Trophoblast cell (in vitro differentiated cells and primary cell): ENCODE measurements around the gene ZNF14.
A peak's percentile ranks its signal among the peaks of the same experiment; 100 is the strongest.

Experiments used
- DNase-seq, 2 donors: peaks; one replicate each; pipeline ENCODE4 v3.0.0-alpha.2; 2016
- H2AFZ ChIP-seq: 2 replicates; pipeline ENCODE4 v1.6.1; 2013; ENCODE audit warnings: low read length, moderate library complexity, mild to moderate bottlenecking; ENCODE audit not compliant: insufficient read depth, poor library complexity
- H2AK5ac ChIP-seq: 2 replicates; pipeline ENCODE4 v1.6.1; 2013; ENCODE audit warnings: mild to moderate bottlenecking, low read length
- H2BK120ac ChIP-seq: 2 replicates; pipeline ENCODE4 v1.6.1; 2013; ENCODE audit warnings: low read length, mild to moderate bottlenecking, moderate library complexity; ENCODE audit not compliant: insufficient read depth, poor library complexity
- H2BK12ac ChIP-seq: 2 replicates; pipeline ENCODE4 v1.6.1; 2013; ENCODE audit warnings: mild to moderate bottlenecking, low read length, moderate library complexity
- H2BK5ac ChIP-seq: 2 replicates; pipeline ENCODE4 v1.6.1; 2013; ENCODE audit warnings: low read length, low read depth, moderate library complexity, mild to moderate bottlenecking; ENCODE audit not compliant: poor library complexity
- H3K14ac ChIP-seq: 2 replicates; pipeline ENCODE4 v1.6.1; 2013; ENCODE audit warnings: mild to moderate bottlenecking, low read length
- H3K18ac ChIP-seq: 2 replicates; pipeline ENCODE4 v1.6.1; 2013; ENCODE audit warnings: mild to moderate bottlenecking, low read length
- H3K23ac ChIP-seq: 2 replicates; pipeline ENCODE4 v1.6.1; 2013; ENCODE audit warnings: low read length
- H3K27ac ChIP-seq: 2 replicates; pipeline ENCODE4 v1.5.1; 2013; ENCODE audit warnings: low read depth, mild to moderate bottlenecking, inconsistent platforms, low read length, moderate library complexity
- H3K27me3 ChIP-seq: 2 replicates; pipeline ENCODE4 v1.6.1; 2013; ENCODE audit warnings: inconsistent platforms, mild to moderate bottlenecking, low read length, moderate library complexity; ENCODE audit not compliant: insufficient read depth
- H3K36me3 ChIP-seq, 2 experiments: 1 replicate in 1 of 2; 2 replicates in 1 of 2; pipeline ENCODE4 v1.6.1; 2013; ENCODE audit warnings: low read length in 2 of 2, mild to moderate bottlenecking in 2 of 2, moderate library complexity in 1 of 2; ENCODE audit not compliant: insufficient read depth in 2 of 2, control insufficient read depth in 1 of 2
- H3K4ac ChIP-seq: 2 replicates; pipeline ENCODE4 v1.6.1; 2013; ENCODE audit warnings: low read depth, mild to moderate bottlenecking, low read length, moderate library complexity
- H3K4me1 ChIP-seq, 2 experiments: 1 replicate in 1 of 2; 2 replicates in 1 of 2; pipeline ENCODE4 v1.6.1; 2013; ENCODE audit warnings: low read length in 2 of 2, mild to moderate bottlenecking in 2 of 2, moderate library complexity in 1 of 2; ENCODE audit not compliant: insufficient read depth in 2 of 2, control insufficient read depth in 1 of 2
- H3K4me2 ChIP-seq: 2 replicates; pipeline ENCODE4 v1.6.1; 2013; ENCODE audit warnings: inconsistent platforms, mild to moderate bottlenecking, low read length, moderate library complexity
- H3K4me3 ChIP-seq: 2 replicates; pipeline ENCODE4 v1.5.1; 2013; ENCODE audit warnings: mild to moderate bottlenecking, low read depth, low read length, inconsistent platforms
- H3K79me1 ChIP-seq: one replicate; pipeline ENCODE4 v1.6.1; 2013; ENCODE audit warnings: low read length
- H3K79me2 ChIP-seq: 2 replicates; pipeline ENCODE4 v1.6.1; 2013; ENCODE audit warnings: low read length, mild to moderate bottlenecking; ENCODE audit not compliant: control insufficient read depth, insufficient read depth, poor library complexity
- H3K9ac ChIP-seq: 2 replicates; pipeline ENCODE4 v1.6.1; 2013; ENCODE audit warnings: mild to moderate bottlenecking, low read length
- H3K9me3 ChIP-seq: 2 replicates; pipeline ENCODE4 v1.6.1; 2013; ENCODE audit warnings: low read depth, mild to moderate bottlenecking, control low read depth, inconsistent platforms, low read length; ENCODE audit not compliant: insufficient read depth
- H4K12ac ChIP-seq: 2 replicates; pipeline ENCODE4 v1.6.1; 2013; ENCODE audit warnings: low read depth, mild to moderate bottlenecking, low read length, moderate library complexity
- H4K8ac ChIP-seq: 2 replicates; pipeline ENCODE4 v1.6.1; 2013; ENCODE audit warnings: low read depth, mild to moderate bottlenecking, low read length, moderate library complexity
- H4K91ac ChIP-seq: one replicate; pipeline ENCODE4 v1.6.1; 2013; ENCODE audit warnings: low read depth, mild to moderate bottlenecking, low read length, moderate library complexity
- WGBS: extraction: QIAGEN DNeasy Blood & Tissue Kit; methylation state at CpG from one replicate; pipeline ENCODE4 v1.1.7; 2013; ENCODE audit warnings: missing lambda C conversion rate; ENCODE audit not compliant: insufficient read length, insufficient coverage; ENCODE audit errors: extremely low coverage; 5-methylcytosine and 5-hydroxymethylcytosine counted together

Gene ZNF14

DNA sequence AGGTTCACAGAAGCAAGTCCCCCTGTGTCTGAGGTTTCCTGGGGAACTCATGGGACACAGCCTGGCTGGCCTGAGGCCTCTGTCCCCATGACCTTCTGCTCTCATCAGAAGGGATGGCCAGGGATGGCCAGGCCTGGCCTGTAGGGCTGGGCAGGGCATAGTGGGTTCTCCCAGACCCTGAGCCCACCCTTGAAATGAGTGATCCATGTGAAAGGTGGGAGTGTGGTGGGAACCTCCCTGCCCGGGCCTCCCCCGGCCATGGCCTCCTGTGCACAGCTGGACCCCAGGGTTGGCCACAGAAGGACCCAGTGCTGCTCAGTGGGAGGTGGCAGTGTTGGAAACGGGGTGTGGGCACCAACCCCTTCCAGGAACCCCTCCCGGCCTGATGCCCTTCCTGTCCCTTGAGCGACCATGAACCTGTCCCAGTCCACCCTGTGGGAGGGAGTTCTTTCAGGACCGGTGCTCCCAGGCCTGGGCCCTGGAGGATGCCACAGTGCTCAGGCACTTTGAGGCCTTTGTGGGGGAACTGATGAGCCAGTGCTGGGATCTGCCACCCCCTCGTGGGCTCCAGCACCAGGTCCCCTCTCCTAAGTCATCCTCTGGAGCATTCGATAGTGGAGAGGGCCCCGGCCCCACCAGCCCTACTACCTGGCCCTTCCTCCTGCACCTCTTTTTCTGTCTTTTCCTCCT, 15.5 kb upstream of the ZNF14 start:
- H2AFZ ChIP-seq, result no peak overlapping the region
- H3K79me2 ChIP-seq, result no peaks in the 10 kb centered on the region
- H4K91ac ChIP-seq, result no peak overlapping the region
- H3K27me3 ChIP-seq, result no peaks in the 10 kb centered on the region
- H2BK5ac ChIP-seq, result no peak overlapping the region
- H3K4me3 ChIP-seq, result no peak overlapping the region
- no peaks in the 10 kb centered on the region for H3K79me1 ChIP-seq
- H3K4ac ChIP-seq, result no peak overlapping the region
- H2AK5ac ChIP-seq, result no peak overlapping the region
- no CpG with 5 or more reads among the region's 9 CpGs for WGBS
- no peak overlapping the region for H3K27ac ChIP-seq
- no peak for DNase-seq
- H3K9ac ChIP-seq, result no peak overlapping the region
- no peak overlapping the region for H3K18ac ChIP-seq
- H2BK120ac ChIP-seq, result no peak overlapping the region
- peaks cover 69% of the 10 kb centered on the region for H3K9me3 ChIP-seq
- no peak overlapping the region for H4K8ac ChIP-seq
- no peak overlapping the region for H2BK12ac ChIP-seq
- H3K36me3 ChIP-seq, result no peaks in the 10 kb centered on the region
- no peak overlapping the region for H3K23ac ChIP-seq
- no peaks in the 10 kb centered on the region for H3K4me1 ChIP-seq
- H3K4me2 ChIP-seq, result no peak overlapping the region
- no peak overlapping the region for H4K12ac ChIP-seq
- no peak overlapping the region for H3K14ac ChIP-seq

DNA sequence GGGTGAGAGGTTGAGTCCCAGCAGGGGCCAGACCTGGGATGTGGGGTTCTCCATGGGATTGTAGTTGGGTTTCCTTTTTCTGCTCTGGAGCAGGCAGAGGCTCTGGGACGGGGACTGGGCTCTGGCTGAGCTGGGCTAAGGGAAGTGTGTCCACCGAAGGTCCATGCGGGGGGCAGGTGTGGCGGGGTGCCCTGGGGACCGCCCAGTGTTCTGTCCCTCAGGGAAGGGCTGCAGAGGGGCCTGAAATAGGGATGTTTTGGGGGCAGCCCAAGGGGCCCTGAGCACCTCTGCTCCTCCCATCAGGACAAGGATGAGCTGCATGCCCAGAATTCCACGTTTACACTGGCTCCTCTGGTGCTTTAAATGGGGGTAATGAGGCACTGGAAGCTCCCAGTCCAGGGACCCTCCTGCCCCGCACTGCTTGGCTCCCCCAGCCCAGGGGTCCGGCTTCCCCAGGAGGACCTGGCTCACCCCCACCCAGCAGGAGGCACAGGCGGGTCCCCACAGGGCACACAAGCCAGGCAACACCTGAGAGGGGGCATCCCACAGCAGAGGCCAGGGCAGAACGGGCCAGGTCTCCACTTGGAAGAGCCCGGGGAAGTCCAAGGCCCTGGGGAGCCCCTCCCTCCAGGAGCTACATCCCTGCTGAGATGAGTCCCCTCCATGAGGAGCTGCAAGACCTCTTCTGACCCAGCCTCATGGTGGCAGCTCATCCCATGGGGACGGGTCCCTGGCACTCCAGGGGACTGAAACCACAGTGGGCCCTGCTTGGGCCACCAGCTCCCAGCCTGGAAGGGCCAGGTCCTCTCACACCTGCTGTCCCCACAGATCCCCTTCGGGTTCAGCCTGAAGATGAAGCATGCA, 14.7 kb upstream of the ZNF14 start:
- Histone ChIP-seq H3K14ac (no peak overlapping the region), H2AK5ac (no peak overlapping the region), H3K4me3 (no peak overlapping the region), H3K4ac (no peak overlapping the region), H2BK5ac (no peak overlapping the region), H3K18ac (no peak overlapping the region), H3K9ac (no peak overlapping the region), H3K27ac (no peak overlapping the region), H3K79me1 (no peaks in the 10 kb centered on the region), H2BK12ac (no peak overlapping the region), H3K79me2 (no peaks in the 10 kb centered on the region), H3K27me3 (no peaks in the 10 kb centered on the region), H3K4me2 (no peak overlapping the region), H2BK120ac (no peak overlapping the region), H4K12ac (no peak overlapping the region), H4K8ac (no peak overlapping the region), H3K23ac (no peak overlapping the region), H3K36me3 (no peaks in the 10 kb centered on the region), H3K4me1 (no peaks in the 10 kb centered on the region), H2AFZ (no peak overlapping the region), H3K9me3 (peaks cover 65% of the 10 kb centered on the region), H4K91ac (no peak overlapping the region)
- no peak for DNase-seq
- WGBS, result no CpG with 5 or more reads among the region's 13 CpGs

DNA sequence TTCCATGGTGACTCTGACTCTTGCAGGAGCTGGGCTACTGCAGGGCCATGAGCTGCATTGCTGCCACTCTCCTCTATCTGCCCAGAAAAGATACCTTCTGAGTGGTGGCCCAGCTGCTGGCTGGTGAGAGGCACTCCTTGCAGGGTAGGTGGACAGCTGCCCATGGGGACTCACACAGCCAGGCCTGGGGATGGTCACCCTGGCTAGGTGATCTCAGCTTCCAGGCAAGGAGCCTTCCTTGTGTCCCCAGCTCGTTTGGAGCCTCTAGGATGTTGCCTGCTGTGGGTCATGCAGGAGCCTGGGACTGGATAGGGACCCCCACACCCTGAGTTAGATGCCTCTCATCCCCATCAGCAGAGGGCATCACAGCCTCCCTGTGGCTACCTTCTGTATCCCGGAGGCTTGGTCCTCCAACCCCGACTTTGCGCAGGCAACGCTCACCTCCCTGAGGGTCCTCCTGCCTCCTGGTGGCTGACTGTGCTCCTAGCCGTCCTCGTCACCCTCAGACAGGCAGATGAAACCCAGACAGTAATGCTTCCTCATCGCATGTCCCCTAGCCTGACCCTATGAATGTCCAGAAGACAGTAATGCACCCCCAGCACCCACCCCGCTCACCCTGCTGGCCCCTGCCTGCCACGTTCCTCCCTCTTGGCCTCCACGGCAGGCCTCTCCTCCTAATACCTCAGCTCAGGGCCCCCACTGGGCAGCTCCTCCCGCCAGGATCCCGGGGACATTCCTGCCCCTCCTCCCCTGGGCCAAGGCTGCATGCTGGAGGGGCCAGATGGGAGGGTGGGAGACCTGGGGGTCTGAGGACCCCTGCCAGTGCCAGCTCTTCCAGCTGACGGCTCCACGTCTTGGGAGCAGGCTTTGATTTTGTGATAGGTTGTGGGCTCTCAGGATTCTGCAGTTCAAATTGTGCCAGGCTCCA, 13.6 kb upstream of the ZNF14 start:
- Histone ChIP-seq H4K12ac (no peak overlapping the region), H3K79me2 (no peaks in the 10 kb centered on the region), H3K4me3 (no peak overlapping the region), H3K4ac (no peak overlapping the region), H2AK5ac (no peak overlapping the region), H2BK120ac (no peak overlapping the region), H3K9me3 (peaks cover 64% of the 10 kb centered on the region), H2BK12ac (no peak overlapping the region), H3K27ac (no peak overlapping the region), H3K18ac (no peak overlapping the region), H3K4me2 (no peak overlapping the region), H4K8ac (no peak overlapping the region), H3K14ac (no peak overlapping the region), H2BK5ac (no peak overlapping the region), H3K23ac (no peak overlapping the region), H4K91ac (no peak overlapping the region), H2AFZ (no peak overlapping the region), H3K27me3 (no peaks in the 10 kb centered on the region), H3K79me1 (no peaks in the 10 kb centered on the region), H3K36me3 (no peaks in the 10 kb centered on the region), H3K9ac (no peak overlapping the region), H3K4me1 (no peaks in the 10 kb centered on the region)
- no CpG with 5 or more reads among the region's 15 CpGs for WGBS
- DNase-seq, result peak in 1 of 2 donors; percentile 8

DNA sequence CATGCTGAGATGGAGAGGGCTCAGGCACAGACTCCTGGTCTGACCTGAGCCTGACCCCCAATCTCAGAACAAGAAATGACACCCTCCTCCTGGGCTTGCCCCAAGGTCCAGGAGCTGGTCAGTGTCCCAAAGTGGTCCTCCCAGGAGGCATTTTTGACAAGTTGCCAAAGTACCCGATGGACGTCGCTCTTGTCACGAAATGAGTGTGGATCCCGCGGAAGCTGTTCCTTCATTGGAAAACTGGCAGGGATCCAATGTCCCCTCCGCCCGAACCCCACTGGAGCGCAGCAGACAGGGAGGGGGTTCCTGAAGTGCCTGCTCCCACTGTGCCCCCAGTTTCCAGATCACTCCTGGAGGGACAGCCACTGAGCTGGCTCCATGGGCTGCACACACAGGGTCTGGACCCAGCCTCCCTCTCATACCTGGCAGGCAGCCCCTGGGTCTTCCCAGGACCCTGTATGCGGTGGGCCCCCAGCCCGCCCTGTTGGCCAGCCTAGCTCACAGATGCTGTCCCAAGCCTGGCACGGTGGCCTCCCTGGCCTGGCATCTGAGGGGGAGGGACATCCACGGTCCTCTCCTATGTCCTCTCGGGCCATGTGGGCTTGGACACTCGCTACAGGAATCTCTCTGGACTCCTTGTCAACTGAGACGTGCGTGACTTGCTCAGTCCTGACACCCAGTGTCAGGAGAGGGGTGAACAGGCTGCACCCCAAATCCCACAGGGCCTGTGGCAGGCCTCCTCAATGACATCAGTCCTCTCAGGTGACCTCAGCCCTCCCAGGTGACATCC, 12.8 kb upstream of the ZNF14 start:
- H3K79me1 ChIP-seq, result no peaks in the 10 kb centered on the region
- no peak for DNase-seq
- no peak overlapping the region for H2BK120ac ChIP-seq
- H4K8ac ChIP-seq, result no peak overlapping the region
- H3K4me2 ChIP-seq, result no peak overlapping the region
- H3K4ac ChIP-seq, result no peak overlapping the region
- no peak overlapping the region for H3K27ac ChIP-seq
- H3K9me3 ChIP-seq, result peaks cover 55% of the 10 kb centered on the region
- H3K14ac ChIP-seq, result no peak overlapping the region
- no peaks in the 10 kb centered on the region for H3K79me2 ChIP-seq
- no peak overlapping the region for H2BK5ac ChIP-seq
- H3K9ac ChIP-seq, result no peak overlapping the region
- H2BK12ac ChIP-seq, result no peak overlapping the region
- no CpG with 5 or more reads among the region's 17 CpGs for WGBS
- no peak overlapping the region for H4K12ac ChIP-seq
- no peak overlapping the region for H3K4me3 ChIP-seq
- no peak overlapping the region for H2AFZ ChIP-seq
- H2AK5ac ChIP-seq, result no peak overlapping the region
- no peak overlapping the region for H4K91ac ChIP-seq
- no peaks in the 10 kb centered on the region for H3K27me3 ChIP-seq
- no peaks in the 10 kb centered on the region for H3K36me3 ChIP-seq
- no peak overlapping the region for H3K18ac ChIP-seq
- no peaks in the 10 kb centered on the region for H3K4me1 ChIP-seq
- H3K23ac ChIP-seq, result no peak overlapping the region
